ENCODE measurements around the gene SLN. TPM values are rescaled to one million over a fixed set of nuclear protein-coding genes. Genes with fewer than 3 reads are reported as not detected.

The SLN gene
- total RNA-seq, 4 donors from 2014 or later, result 2.1 to 2.8 TPM; not detected in 2

GRCh38 chr11:107752508-107752907 lies 40.7 kb upstream of the SLN start:
- intact Hi-C loops (cut with DNase I; ENCODE audit: low total_unique reads), result no loop called here
- TF ChIP-seq CTCF (IDR thresholded peaks at IDR 0.05), result no peak
- TF ChIP-seq POLR2A (IDR thresholded peaks at IDR 0.05), result no peak
- WGBS, 2 donors, result 56 to 63% methylated on average over 5 of the region's 5 CpGs
- H3K4me3 ChIP-seq (ENCODE audit: low read depth, poor library complexity, severe bottlenecking), result no peak overlapping the region
- no peak for DNase-seq (ENCODE audit: low spot score in 2 of 2)

GRCh38 chr11:107751082-107751481 lies 39.2 kb upstream of the SLN start:
- intact Hi-C loops (cut with DNase I; ENCODE audit: low total_unique reads), result no loop called here
- DNase-seq (ENCODE audit: low spot score in 2 of 2), result no peak
- TF ChIP-seq CTCF (IDR thresholded peaks at IDR 0.05) (no peak), POLR2A (IDR thresholded peaks at IDR 0.05) (no peak)
- no peak overlapping the region for H3K4me3 ChIP-seq (ENCODE audit: low read depth, poor library complexity, severe bottlenecking)
- 85 to 94% methylated on average over 9 of the region's 9 CpGs for WGBS, 2 donors

- H3K4me3 ChIP-seq (ENCODE audit: low read depth, poor library complexity, severe bottlenecking), result no peak overlapping the region
- intact Hi-C loops (cut with DNase I; ENCODE audit: low total_unique reads), result no loop called here
- DNase-seq (ENCODE audit: low spot score in 2 of 2), result no peak
- 88 to 91% methylated on average over 14 of the region's 15 CpGs for WGBS, 2 donors
- TF ChIP-seq POLR2A (IDR thresholded peaks at IDR 0.05), result no peak
- no peak for TF ChIP-seq CTCF (IDR thresholded peaks at IDR 0.05)
Observed at GRCh38 chr11:107750313-107750712, 38.5 kb upstream of the SLN start.

GRCh38 chr11:107747622-107748021 lies 35.8 kb upstream of the SLN start:
- WGBS, 2 donors, result 39 to 41% methylated on average over 2 of the region's 2 CpGs
- no peak overlapping the region for H3K4me3 ChIP-seq (ENCODE audit: low read depth, poor library complexity, severe bottlenecking)
- intact Hi-C loops (cut with DNase I; ENCODE audit: low total_unique reads), result no loop called here
- no peak for DNase-seq (ENCODE audit: low spot score in 2 of 2)
- TF ChIP-seq POLR2A (IDR thresholded peaks at IDR 0.05), result no peak
- no peak for TF ChIP-seq CTCF (IDR thresholded peaks at IDR 0.05)

- 74 to 81% methylated on average over 3 of the region's 3 CpGs for WGBS, 2 donors
- intact Hi-C loops (cut with DNase I; ENCODE audit: low total_unique reads), result no loop called here
- H3K4me3 ChIP-seq (ENCODE audit: low read depth, poor library complexity, severe bottlenecking), result no peak overlapping the region
- TF ChIP-seq POLR2A (IDR thresholded peaks at IDR 0.05) (no peak), CTCF (IDR thresholded peaks at IDR 0.05) (no peak)
- DNase-seq (ENCODE audit: low spot score in 2 of 2), result no peak
Observed at GRCh38 chr11:107744736-107745135, 32.9 kb upstream of the SLN start.

GRCh38 chr11:107743191-107743590 lies 31.3 kb upstream of the SLN start:
- TF ChIP-seq CTCF (IDR thresholded peaks at IDR 0.05), result no peak
- no peak for TF ChIP-seq POLR2A (IDR thresholded peaks at IDR 0.05)
- WGBS, 2 donors, result 55 to 63% methylated on average over 3 of the region's 3 CpGs
- no peak overlapping the region for H3K4me3 ChIP-seq (ENCODE audit: low read depth, poor library complexity, severe bottlenecking)
- no peak for DNase-seq (ENCODE audit: low spot score in 2 of 2)
- intact Hi-C loops (cut with DNase I; ENCODE audit: low total_unique reads), result no loop called here
